Measurements from ENCODE around the gene TMUB2.

The TMUB2 gene

DNA sequence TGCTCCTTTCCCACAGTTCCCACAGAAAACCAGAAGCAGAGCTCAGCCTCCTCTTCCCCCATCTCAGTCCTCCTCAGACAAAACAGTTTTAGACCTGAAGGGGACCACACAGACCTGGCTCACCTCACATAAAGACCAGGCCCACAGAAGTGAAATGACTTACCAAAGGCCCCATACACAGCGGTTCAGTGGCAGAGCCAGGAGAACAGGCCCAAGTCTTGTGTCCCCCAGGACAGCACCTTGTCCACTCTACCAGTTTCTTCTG, 27.4 kb downstream of the TMUB2 start:
- DNase-seq (ENCODE audit: low spot score): no peak
- CTCF ChIA-PET: no interaction called here
- TF ChIP-seq, protein P1, sequence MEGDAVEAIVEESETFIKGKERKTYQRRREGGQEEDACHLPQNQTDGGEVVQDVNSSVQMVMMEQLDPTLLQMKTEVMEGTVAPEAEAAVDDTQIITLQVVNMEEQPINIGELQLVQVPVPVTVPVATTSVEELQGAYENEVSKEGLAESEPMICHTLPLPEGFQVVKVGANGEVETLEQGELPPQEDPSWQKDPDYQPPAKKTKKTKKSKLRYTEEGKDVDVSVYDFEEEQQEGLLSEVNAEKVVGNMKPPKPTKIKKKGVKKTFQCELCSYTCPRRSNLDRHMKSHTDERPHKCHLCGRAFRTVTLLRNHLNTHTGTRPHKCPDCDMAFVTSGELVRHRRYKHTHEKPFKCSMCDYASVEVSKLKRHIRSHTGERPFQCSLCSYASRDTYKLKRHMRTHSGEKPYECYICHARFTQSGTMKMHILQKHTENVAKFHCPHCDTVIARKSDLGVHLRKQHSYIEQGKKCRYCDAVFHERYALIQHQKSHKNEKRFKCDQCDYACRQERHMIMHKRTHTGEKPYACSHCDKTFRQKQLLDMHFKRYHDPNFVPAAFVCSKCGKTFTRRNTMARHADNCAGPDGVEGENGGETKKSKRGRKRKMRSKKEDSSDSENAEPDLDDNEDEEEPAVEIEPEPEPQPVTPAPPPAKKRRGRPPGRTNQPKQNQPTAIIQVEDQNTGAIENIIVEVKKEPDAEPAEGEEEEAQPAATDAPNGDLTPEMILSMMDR (conservative IDR thresholded peaks at IDR 0.05; ENCODE audit: low read depth): no peak
- POLR2A ChIA-PET (ENCODE audit: low non-redundant PET): no interaction called here
- H3K27ac ChIP-seq: peak overlapping the region; percentile 79

DNA sequence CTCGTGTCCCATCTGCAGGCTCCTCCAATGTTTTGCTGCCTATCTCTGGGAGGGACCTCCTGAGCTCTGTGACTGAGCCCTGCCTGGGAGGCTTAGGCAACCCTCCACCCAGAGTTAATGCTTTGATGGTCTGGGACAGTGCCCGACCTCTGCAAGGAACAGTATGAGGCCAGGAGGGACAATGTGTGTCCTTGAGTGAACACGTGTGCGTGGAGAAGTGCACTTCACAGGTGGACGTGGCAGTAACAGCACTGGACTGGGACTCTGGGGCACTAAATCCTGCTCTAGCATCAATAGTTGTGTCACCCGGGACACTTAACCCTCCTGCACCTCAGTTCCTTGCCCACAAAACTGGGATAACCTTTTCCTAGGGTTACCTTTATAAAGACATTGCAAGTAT, 28.1 kb downstream of the TMUB2 start:
- POLR2A ChIA-PET (ENCODE audit: low non-redundant PET): no interaction called here
- CTCF ChIA-PET: interaction anchor here (1.1 kb wide), 1 partner anchor 131 kb away, joined by 3 read pairs; no protein-coding TSS in a partner anchor
- peak overlapping the region; percentile 79 for H3K27ac ChIP-seq
- TF ChIP-seq, protein P1 (conservative IDR thresholded peaks at IDR 0.05; ENCODE audit: low read depth): no peak
- DNase-seq (ENCODE audit: low spot score): no peak

DNA sequence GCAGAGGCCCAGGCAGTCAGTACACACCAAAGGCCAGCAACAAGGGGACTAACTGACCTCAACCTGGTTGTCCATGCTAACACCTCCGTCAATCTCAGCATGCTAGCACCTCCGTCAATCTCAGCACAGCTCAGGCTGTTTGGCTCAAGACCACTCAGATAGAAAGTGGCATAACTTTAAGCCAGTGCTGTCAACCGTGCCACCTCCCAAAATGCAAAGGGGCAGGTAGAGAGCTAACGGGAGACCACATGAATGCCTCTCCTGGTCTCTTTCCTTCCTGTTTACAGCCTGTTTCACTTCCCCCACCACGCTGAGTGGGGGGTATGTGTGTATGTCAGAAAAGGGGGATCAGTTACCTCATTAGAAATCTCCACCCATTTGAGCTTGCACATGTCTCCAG, 29.4 kb downstream of the TMUB2 start:
- ChIA-PET CTCF (interaction anchor here (0.5 to 1.2 kb wide), 4 partner anchors 10 to 187 kb away, joined by 3 to 6 read pairs (median 3); no protein-coding TSS in a partner anchor), POLR2A (ENCODE audit: low non-redundant PET) (no interaction called here)
- TF ChIP-seq, protein P1 (conservative IDR thresholded peaks at IDR 0.05; ENCODE audit: low read depth): no peak
- DNase-seq (ENCODE audit: low spot score): no peak
- peak overlapping the region; percentile 14; the same call in 1 of the 2 replicates for H3K27ac ChIP-seq

DNA sequence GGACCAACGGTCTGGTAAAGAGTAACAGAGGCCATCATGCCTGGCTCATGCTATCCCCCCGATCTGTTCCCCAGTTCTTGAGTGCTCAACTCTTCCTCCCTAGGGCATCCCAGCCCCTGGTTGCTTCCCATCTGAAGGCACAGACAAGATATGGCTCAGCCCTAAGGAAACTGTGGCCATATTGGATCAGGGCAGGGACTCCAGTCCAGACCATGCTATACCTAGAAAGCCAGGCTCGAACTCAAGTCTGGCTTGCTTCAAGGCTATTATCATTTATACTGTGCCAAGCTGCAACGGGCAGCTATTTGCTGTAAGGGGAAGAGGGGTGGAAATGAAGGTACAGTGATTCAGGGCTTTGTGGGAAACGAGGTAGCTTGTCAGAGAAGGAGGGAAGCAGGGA, 29.9 kb downstream of the TMUB2 start:
- TF ChIP-seq, protein P1 (conservative IDR thresholded peaks at IDR 0.05; ENCODE audit: low read depth): no peak
- ChIA-PET CTCF (interaction anchor here (0.6 to 1.2 kb wide), 3 partner anchors 11 to 134 kb away, joined by 3 to 10 read pairs (median 6); no protein-coding TSS in a partner anchor), POLR2A (ENCODE audit: low non-redundant PET) (interaction anchor here (1.3 kb wide), 1 partner anchor 108 kb away, joined by 3 read pairs; the partner anchor contains the start of gene SLC25A39)
- H3K27ac ChIP-seq: peak overlapping the region; percentile 14; the same call in 1 of the 2 replicates
- DNase-seq (ENCODE audit: low spot score): no peak

DNA sequence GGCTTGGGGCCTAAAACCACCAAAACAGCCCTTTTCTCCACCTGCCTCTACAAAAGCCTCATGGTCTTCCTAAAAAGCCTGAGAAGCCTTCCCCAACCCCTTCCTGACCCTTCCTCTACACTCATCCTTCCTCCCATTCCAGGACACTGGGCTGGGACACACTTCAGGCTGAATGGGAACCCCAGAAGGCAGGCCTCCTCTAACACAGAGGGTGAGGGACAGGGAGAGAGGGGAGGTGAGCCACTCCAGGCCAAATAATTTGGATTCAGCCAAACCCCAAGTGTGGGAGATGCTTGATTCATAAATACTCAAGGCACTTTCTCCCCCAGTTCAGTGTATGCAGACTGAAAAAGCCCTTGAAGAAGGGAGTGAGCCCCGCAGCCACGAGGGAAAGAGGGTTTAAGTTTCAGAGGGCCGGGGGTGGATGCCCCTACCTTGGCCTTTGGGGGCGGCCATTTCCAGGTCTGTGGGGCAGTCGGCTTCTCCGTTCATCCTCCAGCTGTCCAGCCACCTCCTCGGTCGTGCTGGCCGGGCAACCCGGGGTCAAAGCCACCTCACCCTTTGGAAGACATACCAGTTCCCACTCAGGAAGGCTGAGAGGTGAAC, 31.1 kb downstream of the TMUB2 start:
- peak overlapping the region; percentile 99 for H3K27ac ChIP-seq
- TF ChIP-seq, protein P1 (conservative IDR thresholded peaks at IDR 0.05; ENCODE audit: low read depth): no peak
- ChIA-PET POLR2A (ENCODE audit: low non-redundant PET) (interaction anchor here (0.5 to 1.3 kb wide), 7 partner anchors 19 to 108 kb away, joined by 3 to 4 read pairs (median 3); partner anchors contain the start of gene SLC25A39), CTCF (interaction anchor here (1.0 kb wide), 2 partner anchors 103 to 128 kb away, joined by 3 to 4 read pairs; partner anchors contain the start of gene GRN)
- DNase-seq (ENCODE audit: low spot score): no peak

DNA sequence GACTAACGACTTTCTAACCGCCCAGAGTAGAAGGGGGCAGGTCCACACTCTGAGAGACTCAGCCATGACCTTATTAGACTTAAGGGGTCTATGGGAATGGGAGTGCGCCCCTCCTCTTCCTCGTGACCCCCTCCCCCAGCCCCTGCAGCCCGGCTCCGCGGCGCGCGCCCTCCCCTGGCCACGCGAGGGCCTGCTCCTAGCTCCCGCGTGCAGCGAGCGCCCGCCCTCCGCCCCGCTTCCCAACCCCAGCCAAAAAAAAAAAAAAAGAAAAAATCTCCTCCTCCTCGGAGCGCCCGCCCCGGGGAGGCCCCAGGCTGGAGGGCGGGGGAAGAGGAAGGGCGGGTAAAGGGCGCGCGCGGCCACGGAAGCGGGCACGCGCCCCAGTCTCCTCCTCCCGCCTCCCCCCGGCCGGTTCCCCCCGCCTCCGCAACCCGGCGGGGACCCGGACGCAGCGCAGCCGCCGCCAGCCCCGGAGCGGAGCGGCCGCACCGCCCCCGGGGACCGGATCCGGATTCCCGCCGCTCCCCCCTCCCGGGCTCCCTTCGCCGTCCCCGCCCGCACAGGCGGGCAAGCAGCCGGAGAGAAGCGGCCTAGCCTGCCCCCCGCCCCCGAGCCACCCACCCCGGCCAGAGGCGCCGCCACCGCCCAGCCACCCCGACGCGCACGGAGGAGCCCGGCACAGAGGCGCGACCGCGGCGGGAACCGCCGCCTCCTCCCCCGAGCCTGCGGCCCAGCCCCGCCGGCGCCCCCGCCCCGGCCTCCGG, 31.8 kb downstream of the TMUB2 start:
- TF ChIP-seq, protein P1 (conservative IDR thresholded peaks at IDR 0.05; ENCODE audit: low read depth): peak; percentile 84
- ChIA-PET CTCF (interaction anchor here (0.6 to 1.1 kb wide), 4 partner anchors 12 to 127 kb away, joined by 3 to 5 read pairs (median 4); partner anchors contain the start of genes GRN and SLC25A39), POLR2A (ENCODE audit: low non-redundant PET) (interaction anchor here (0.5 to 0.7 kb wide), 6 partner anchors 20 to 107 kb away, joined by 3 to 4 read pairs (median 3); no protein-coding TSS in a partner anchor)
- peak; percentile 88 for DNase-seq (ENCODE audit: low spot score)
- H3K27ac ChIP-seq: peak overlapping the region; percentile 99
